ENCODE measurements around the gene ATOX1. TPM values are rescaled to one million over a fixed set of nuclear protein-coding genes. Genes with fewer than 3 reads are reported as not detected.

The ATOX1 gene
- total and polyA plus RNA-seq, 2 of the 13 experiments (the other 11 are each of a cell fraction or from before 2014, with no cell fraction given), result 62.4 to 124 TPM

DNA sequence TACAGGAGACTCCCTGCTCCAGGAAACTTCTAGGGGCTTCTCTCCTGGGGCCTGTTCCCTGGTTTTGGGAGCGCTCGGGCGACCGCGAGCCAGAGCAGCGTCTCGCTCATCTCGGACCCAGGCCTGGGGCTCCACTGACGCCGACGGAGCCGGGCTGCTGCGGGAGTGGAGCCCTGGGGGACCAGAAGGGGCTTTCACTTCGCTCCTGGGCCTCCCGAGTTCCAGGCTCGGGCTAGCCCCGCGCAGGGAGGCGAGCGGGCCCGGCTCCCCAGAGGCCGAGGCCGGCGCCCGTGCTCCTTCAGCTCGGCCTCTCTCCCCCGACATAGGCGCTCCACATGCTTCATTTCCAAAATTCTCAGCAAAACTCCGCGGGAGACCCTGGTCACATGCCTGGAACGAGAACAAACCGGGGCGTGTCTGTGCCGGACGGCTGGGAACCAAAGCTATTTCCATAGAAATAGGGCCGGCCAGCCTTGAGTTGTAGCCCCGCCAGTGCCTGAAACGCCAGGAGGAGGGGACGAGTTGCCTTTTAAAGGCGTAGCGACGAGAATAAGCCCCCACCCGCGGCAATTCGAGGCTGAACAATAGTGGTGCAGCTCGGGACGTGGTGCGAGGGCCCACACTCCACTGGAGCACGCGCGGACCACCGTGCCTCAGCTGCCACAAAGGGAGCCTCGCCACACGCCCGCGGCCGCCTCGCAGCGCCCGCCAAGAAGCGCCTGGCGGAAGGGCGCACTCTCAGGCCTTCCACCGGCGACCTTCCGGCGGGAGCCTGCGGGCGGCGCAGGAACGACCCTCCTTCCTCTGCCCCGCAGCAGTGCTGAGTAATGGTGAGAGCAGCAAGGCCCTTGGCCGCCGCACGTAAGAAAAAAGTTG lies 12.2 kb upstream of the ATOX1 start (continued):
- TF ChIP-seq, protein P1, sequence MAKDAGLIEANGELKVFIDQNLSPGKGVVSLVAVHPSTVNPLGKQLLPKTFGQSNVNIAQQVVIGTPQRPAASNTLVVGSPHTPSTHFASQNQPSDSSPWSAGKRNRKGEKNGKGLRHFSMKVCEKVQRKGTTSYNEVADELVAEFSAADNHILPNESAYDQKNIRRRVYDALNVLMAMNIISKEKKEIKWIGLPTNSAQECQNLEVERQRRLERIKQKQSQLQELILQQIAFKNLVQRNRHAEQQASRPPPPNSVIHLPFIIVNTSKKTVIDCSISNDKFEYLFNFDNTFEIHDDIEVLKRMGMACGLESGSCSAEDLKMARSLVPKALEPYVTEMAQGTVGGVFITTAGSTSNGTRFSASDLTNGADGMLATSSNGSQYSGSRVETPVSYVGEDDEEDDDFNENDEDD (CRISPR knock-in tag; IDR thresholded peaks at IDR 0.05; ENCODE audit: borderline replicate concordance), result no peak
- TF ChIP-seq, protein P2, sequence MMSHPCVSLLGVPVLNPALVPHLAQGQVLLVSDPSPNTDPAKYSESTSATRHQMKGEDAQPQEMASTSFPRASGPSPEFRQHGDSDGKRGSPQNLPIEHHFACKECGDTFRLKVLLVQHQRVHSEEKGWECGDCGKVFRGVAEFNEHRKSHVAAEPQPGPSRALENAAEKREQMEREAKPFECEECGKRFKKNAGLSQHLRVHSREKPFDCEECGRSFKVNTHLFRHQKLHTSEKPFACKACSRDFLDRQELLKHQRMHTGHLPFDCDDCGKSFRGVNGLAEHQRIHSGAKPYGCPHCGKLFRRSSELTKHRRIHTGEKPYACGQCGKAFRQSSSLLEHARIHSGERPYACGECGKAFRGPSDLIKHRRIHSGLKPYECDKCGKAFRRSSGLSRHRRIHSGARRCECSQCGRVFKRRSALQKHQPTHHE (CRISPR knock-in tag; IDR thresholded peaks at IDR 0.05; ENCODE audit: borderline replicate concordance), result no peak
- TF ChIP-seq SMARCC2 (IDR thresholded peaks at IDR 0.05) (no peak), CEBPB (IDR thresholded peaks at IDR 0.05; ENCODE audit: borderline replicate concordance, low read depth, low read length) (no peak), ELF4 (CRISPR knock-in tag; IDR thresholded peaks at IDR 0.05; ENCODE audit: borderline replicate concordance) (no peak), ZBTB1 (CRISPR knock-in tag; IDR thresholded peaks at IDR 0.05; ENCODE audit: borderline replicate concordance) (no peak), SMYD3 (CRISPR knock-in tag; IDR thresholded peaks at IDR 0.05) (no peak), KDM6A (CRISPR knock-in tag; IDR thresholded peaks at IDR 0.05; ENCODE audit: low read depth) (no peak), ZZZ3 (CRISPR knock-in tag; IDR thresholded peaks at IDR 0.05; ENCODE audit: borderline replicate concordance) (no peak), ARNT2 (CRISPR knock-in tag; IDR thresholded peaks at IDR 0.05; ENCODE audit: low read depth) (no peak), ATF7-NPFF (CRISPR knock-in tag; IDR thresholded peaks at IDR 0.05; ENCODE audit: low read depth) (no peak), KDM1A (CRISPR knock-in tag; IDR thresholded peaks at IDR 0.05) (no peak), ZNF430 (CRISPR knock-in tag; IDR thresholded peaks at IDR 0.05) (no peak), SP140L (CRISPR knock-in tag; IDR thresholded peaks at IDR 0.05; ENCODE audit: borderline replicate concordance) (no peak), FOXC1 (CRISPR knock-in tag; IDR thresholded peaks at IDR 0.05; ENCODE audit: borderline replicate concordance) (no peak), ZC3H4 (CRISPR knock-in tag; IDR thresholded peaks at IDR 0.05; ENCODE audit: borderline replicate concordance) (no peak; the same call in 1 of the 2 replicates), SCMH1 (CRISPR knock-in tag; IDR thresholded peaks at IDR 0.05; ENCODE audit: borderline replicate concordance) (no peak)
- TF ChIP-seq, protein P3, sequence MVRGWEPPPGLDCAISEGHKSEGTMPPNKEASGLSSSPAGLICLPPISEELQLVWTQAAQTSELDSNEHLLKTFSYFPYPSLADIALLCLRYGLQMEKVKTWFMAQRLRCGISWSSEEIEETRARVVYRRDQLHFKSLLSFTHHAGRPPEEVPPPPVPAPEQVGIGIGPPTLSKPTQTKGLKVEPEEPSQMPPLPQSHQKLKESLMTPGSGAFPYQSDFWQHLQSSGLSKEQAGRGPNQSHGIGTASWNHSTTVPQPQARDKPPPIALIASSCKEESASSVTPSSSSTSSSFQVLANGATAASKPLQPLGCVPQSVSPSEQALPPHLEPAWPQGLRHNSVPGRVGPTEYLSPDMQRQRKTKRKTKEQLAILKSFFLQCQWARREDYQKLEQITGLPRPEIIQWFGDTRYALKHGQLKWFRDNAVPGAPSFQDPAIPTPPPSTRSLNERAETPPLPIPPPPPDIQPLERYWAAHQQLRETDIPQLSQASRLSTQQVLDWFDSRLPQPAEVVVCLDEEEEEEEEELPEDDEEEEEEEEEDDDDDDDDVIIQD (CRISPR knock-in tag; IDR thresholded peaks at IDR 0.05; ENCODE audit: low read depth), result no peak
- TF ChIP-seq, protein P4, sequence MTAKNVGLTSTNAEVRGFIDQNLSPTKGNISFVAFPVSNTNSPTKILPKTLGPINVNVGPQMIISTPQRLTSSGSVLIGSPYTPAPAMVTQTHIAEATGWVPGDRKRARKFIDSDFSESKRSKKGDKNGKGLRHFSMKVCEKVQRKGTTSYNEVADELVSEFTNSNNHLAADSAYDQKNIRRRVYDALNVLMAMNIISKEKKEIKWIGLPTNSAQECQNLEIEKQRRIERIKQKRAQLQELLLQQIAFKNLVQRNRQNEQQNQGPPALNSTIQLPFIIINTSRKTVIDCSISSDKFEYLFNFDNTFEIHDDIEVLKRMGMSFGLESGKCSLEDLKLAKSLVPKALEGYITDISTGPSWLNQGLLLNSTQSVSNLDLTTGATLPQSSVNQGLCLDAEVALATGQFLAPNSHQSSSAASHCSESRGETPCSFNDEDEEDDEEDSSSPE (CRISPR knock-in tag; IDR thresholded peaks at IDR 0.05), result no peak
- TF ChIP-seq, protein P5, sequence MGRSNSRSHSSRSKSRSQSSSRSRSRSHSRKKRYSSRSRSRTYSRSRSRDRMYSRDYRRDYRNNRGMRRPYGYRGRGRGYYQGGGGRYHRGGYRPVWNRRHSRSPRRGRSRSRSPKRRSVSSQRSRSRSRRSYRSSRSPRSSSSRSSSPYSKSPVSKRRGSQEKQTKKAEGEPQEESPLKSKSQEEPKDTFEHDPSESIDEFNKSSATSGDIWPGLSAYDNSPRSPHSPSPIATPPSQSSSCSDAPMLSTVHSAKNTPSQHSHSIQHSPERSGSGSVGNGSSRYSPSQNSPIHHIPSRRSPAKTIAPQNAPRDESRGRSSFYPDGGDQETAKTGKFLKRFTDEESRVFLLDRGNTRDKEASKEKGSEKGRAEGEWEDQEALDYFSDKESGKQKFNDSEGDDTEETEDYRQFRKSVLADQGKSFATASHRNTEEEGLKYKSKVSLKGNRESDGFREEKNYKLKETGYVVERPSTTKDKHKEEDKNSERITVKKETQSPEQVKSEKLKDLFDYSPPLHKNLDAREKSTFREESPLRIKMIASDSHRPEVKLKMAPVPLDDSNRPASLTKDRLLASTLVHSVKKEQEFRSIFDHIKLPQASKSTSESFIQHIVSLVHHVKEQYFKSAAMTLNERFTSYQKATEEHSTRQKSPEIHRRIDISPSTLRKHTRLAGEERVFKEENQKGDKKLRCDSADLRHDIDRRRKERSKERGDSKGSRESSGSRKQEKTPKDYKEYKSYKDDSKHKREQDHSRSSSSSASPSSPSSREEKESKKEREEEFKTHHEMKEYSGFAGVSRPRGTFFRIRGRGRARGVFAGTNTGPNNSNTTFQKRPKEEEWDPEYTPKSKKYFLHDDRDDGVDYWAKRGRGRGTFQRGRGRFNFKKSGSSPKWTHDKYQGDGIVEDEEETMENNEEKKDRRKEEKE (IDR thresholded peaks at IDR 0.05), result no peak

Measured in HepG2 (cell line).